NOMO-1 treated with DMSO at 0.1 percent for 48 hours (cell line): ENCODE measurements around the gene OR2AG2.

Experiments
- DNase-seq: peaks from one replicate; lab custom pipeline; 2025; ENCODE audit not compliant: unreplicated experiment; lab: John Stamatoyannopoulos, UW

The OR2AG2 gene

DNA sequence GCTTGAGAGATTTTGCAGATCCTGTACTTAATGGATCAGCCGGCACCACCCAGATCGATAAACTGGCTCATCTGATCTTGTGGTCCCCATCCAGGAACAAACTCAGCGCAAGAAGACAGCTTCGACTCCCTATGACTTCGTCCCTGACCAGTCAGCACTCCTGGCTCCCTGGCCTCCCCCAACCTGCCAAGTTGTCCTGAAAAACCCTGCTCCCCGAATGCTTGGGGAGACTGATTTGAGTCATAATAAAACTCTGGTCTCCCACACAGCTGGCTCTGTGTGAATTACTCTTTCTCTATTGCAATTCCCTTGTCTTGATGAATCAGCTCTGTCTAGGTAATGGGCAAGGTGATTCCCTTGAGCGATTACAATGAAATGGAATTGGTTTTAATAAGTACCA is 29.5 kb downstream of the OR2AG2 start:
- no peak for DNase-seq

DNA sequence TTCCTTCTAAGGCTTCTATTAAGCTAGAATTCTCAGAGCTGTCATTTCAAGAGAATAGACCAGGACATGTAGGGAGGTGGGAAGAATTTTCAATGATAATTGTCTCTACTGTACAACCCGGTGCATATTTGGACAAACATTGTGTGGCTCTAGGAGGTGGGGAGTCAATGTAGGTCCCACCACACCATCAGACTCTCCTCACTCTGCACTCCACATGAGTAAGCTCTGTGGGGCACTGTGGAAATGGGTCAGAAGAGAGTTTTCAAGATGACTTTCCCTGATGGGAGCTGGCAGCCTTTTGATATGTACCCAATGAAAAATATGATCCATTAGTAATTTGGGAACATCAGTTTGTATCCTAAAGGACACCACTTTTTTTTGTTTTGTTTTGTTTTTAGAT is 33.2 kb downstream of the OR2AG2 start:
- no peak for DNase-seq

DNA sequence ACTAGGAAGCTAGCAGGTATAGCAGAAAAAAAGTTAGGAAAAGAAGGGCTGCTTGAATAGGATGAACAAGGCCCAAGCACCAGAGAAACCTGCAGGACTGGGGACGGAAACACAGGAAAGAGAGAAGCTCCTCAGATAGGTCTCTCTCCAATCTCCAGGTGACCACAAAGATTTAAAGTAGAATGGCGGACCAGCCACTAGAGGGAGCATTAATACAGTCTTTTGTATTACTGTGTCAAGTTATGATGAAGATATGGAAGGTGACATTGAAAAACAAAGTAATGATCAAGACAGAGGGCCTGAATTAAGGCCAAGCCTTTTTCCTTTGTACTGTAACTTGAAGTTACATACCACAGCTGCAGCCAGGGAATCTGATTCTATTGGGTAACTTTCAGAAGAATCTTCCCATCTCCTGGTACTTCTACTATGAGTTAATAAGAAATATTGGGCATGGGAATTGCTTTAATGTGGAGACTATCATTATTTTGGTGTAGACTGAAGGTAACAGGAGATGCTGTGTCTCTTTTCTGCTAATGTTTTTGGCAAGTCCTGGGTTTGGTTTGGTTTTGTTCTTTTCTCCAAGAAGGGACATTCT is 33.8 kb downstream of the OR2AG2 start:
- peak; percentile 63 for DNase-seq

DNA sequence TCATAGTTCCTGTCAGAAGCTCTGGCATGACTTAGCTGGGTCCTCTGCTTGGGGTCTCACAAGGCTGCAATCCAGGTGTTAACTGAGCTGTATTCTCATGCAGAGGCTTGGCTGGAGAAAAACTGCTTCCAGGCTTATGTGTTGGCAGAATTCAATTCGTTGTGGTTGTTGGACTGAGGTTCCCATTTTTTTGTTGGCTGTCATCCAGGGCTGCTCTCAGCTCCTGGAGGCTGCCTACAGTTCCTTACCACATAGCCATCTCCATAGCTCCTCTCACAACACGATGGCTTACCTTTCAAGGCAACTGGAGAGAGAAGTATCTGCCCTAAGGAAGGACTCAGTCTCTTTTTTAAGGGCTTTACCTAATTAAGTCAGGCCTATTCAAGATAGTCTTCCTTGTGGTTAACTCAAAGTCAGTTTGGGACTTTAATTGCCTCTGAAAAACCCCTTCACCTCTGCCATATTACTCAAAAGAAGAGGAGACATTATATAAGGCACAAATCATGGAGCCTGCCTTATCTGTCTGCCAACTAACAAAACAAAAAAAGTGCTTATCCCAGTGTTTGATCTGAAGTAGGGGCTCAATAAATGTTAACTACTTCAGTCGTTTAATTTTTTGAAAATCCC is 35.2 kb downstream of the OR2AG2 start:
- DNase-seq, result no peak

DNA sequence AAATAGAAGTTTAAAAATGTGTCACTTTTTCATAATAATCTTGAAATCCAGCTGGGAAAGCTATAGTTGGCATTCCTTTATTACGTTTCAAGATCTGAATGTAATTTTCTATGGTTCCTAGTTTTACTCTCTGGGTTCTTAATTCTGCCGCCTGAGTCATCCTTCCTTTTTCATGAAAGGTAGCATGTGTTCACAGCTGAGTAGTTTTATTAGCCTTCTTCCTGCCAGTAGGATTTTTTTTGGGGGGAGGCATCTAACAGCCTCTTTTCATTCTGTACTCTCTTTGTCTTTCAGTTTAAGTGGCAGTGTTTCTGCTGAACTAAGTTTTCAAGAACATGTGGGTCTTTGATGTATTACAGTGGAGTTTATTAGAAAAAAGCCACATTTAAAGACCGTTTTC is 36.5 kb downstream of the OR2AG2 start:
- peak; percentile 50 for DNase-seq

DNA sequence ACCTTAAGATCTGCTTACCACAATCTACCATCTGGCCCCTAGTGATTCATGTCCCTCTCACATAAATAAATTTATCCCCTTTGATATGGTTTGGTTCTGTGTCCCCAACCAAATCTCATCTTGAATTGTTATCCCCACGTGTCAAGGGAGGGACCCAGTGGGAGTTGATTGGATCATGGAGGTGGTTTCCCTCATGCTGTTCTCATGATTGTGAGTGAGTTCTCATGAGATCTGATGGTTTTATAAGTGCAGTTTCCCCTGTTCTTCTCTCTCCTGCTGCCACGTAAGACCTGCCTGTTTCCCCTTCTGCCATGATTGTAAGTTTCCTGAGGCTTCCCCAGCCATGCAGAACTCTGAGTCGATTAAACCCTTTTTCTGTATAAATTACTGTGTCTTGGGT is 37.2 kb downstream of the OR2AG2 start:
- DNase-seq, result no peak

DNA sequence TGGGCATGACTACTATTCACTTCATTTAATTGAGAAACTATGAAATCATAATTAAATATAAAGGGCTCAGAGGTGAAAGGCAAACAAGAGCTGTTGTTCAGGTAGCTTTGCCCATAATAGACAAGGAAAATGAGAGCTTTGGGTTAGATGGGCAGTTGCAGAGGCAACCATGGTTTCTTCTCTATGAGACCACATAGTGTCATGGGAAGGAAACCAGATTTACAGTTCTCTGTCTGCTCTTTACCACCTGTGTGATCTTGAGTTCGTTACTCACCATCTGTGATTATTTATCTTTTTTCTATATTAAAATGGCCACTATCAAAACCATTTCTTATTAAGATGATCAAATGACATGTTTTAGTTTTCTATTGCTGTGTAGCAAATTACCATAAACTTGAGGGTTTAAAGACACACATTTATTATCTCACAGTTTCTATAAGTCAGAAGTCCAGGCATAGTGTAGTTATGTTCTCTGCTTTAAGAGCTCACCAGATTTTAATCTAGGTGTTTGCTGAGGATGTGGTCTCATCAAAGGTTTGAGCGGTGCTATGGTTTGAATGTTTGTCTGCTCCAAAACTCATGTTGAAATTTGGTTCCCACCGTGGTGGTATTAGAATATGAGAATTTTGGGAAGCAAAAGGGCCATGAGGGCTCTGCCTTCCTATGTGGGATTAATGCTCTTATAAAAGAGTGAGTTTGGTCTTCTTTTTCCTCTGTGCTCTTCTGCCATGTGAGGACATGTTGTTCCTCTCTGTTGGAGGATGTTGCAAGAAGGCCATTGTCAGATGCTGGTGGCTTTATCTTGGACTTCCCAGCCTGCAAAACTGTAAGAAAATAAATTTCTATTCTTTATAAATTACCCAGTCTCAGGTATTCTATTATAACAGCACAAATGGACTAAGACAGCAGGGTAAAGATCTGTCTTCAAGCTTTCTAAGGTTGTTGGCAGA is 38.2 kb downstream of the OR2AG2 start:
- no peak for DNase-seq

DNA sequence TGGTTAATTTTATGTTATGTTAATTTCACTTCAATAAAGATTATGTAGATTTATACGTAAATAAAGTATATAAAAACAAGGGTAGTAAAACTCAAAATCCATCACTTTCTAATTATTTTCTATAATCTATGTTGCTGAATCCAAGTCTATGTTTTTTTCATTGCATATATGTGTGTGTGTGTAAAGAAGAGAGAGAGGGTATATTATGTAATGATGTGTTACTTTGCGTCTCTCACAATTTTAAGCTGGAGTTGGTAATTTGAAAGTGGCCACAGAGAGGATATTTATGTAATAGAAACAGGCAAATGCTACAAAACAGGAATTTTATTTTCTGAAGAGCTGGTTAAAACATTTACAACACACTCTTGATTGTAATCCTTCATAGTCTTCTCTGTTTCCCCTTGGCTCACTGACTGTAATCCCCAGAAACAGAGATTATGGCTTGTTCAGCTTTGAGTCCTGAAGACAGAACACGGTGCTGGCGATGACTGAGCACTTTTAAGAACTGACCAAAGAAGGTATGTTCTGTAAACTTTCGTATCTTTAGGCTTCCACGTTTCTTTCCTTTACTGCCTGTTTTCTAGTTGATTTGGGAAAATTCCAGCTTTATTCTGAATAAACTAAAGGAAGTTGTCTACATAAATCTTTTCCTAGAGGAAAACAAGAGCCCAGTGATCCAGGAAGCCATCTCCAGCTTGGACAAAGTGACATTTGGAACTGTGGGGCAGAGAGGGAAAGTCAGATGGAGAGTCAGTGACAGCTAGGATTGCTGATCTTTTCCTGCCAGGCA is 43.6 kb downstream of the OR2AG2 start:
- peak; percentile 8 for DNase-seq

DNA sequence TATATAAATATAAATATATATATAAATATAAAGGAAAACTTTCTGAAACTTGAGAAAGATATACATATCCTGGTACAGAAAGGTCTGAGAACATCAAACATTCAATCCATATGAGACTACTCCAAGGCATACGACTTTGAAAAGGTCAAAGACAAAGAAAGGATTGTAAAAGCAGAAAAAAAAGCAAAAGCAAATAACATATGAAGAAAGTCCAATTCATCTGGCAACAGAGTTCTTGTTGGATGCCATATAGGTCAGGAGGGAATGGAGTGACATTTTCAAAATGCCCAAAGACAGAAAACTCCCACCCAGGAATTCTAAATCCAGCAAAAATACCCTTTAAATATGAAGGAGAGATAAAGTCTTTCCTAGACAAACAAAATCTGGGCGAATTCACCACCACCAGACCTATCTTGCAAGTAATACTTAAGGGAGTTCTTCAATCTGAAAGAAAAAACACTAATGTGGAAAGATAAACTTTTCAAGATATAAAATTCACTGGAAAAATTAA is 46.3 kb downstream of the OR2AG2 start:
- DNase-seq, result no peak

DNA sequence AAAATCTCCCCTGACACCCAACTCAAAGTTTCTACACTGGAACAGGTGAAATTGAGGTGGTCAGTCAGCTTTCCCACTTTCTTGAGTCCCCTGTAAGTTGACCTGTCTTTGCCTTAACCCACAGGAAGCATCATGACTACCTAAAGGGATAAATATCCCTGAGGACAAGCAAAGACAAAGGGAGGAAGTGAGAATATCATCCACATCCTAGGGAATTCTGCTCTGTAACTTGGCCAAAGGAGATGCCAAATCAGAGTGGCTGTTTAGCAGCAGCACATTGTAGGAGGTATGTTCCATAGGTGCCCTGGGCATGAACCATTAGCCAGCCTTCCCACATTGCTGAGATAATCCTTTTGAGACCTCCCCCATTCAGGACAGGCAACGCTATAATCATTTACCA is 47.8 kb downstream of the OR2AG2 start:
- no peak for DNase-seq

DNA sequence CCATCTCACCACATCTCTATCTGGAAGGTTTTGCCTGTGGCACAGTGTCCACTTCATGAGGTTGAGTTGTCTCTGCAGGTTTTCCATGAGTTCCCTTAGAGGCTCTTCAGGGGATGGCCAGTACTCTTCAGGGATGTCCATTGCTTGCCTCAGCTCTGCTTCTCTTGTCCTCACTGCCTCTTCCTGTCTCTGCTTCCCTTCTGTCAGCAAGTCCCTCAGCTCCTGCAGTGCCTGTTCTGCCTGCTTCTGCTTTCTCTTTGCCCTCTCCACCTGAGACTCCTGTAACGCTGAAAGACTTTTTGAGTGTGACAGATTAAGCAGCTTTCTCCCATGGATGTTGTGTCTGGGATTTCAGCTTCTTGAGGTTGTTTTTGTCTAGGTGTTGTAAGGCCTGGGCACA is 50.4 kb downstream of the OR2AG2 start:
- DNase-seq, result peak; percentile 1

DNA sequence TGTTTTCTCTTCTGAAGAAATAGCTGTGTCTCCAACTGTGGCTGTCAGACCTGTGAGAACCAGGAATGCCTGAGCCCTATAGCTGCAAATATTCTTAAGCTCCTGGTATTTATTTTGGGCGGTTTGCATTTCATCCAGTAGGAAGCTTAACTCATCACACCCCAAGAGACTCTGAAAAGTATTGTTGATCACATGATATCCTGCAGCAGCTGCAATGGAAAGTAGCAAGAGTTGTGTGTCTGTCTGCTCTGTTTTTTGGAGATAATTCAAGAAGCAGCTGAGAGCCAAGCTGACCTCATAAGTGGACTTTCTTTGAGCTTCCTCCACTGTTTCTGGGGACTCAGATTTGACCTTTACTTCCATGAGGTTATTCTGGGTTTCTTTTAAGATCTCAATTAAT is 52.2 kb downstream of the OR2AG2 start:
- no peak for DNase-seq

DNA sequence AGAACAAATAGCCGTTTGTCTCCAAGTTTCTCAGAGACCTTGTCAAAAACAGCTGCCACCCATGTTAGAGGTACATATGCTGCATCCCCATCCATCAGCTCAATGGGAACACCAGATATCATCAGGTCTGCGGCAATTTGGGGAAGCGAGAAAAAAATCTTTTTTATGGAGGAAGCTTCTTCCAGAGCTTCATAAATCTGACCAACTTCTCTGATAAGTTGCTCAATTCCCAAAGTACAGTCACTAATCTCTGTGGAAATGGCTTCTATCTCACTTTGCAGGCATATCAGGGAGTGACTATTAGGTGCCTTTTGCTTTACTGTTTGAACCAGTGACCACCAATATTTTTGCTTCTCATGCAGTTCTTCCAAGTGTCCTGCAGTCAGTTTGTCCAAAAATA is 54.4 kb downstream of the OR2AG2 start:
- peak; percentile 61 for DNase-seq
